ENCODE measurements around the gene SDF2L1. TPM values are rescaled to one million over a fixed set of nuclear protein-coding genes. Genes with fewer than 3 reads are reported as not detected.
"Not testable (repeated sequence)": the region's sequence is repeated elsewhere in the genome, so short reads cannot be mapped to it uniquely, and the experiment has no call there.

SDF2L1 gene
- polyA plus RNA-seq, 6 donors from 2014 or later: 36.9 to 69.4 (median 39.1) TPM

- peaks cover 0 to 4% of the 10 kb centered on the region in 2 donors for H3K36me3 Mint-ChIP-seq
- no peak for DNase-seq
Measured at GRCh38 chr22:21666786-21667185, 24.7 kb downstream of the SDF2L1 start.

GRCh38 chr22:21669026-21669425, 26.9 kb downstream of the SDF2L1 start:
- no peak for DNase-seq
- Mint-ChIP-seq H3K36me3 (peaks cover 4 to 8% of the 10 kb centered on the region in 2 donors), H3K27me3 (no peaks in the 10 kb centered on the region), H3K4me1 (peaks cover 17 to 46% (median 38%) of the 10 kb centered on the region in 3 donors), H3K9me3 (no peaks in the 10 kb centered on the region), H3K27ac (no peak overlapping the region), H3K4me3 (peak overlapping the region in 5 of 8 donors; percentile 23 to 75 (median 61))
- no peak for ATAC-seq (ENCODE audit: low read depth in 2 of 2)

More at GRCh38 chr22:21666786-21667185, 24.7 kb downstream of the SDF2L1 start:
- H3K27ac Mint-ChIP-seq: peak overlapping the region; percentile 22 to 99 (median 74)
- H3K9me3 Mint-ChIP-seq: no peaks in the 10 kb centered on the region
- no peak for ATAC-seq (ENCODE audit: low read depth in 2 of 2)
- H3K27me3 Mint-ChIP-seq: no peaks in the 10 kb centered on the region
- H3K4me1 Mint-ChIP-seq: peaks cover 21 to 38% (median 34%) of the 10 kb centered on the region in 3 donors
- H3K4me3 Mint-ChIP-seq: peak overlapping the region; percentile 95 to 100 (median 99)

- peak overlapping the region in 1 of 6 donors; percentile 28 for H3K27ac Mint-ChIP-seq
Measured at GRCh38 chr22:21672107-21672629, 30.1 kb downstream of the SDF2L1 start.

GRCh38 chr22:21673534-21674321, 31.6 kb downstream of the SDF2L1 start:
- ATAC-seq (ENCODE audit: low read depth in 2 of 2) (no peak), DNase-seq (no peak)
- Mint-ChIP-seq H3K9me3 (no peaks in the 10 kb centered on the region), H3K4me3 (peak overlapping the region in 1 of 8 donors; percentile 27), H3K4me1 (peaks cover 4 to 27% (median 7%) of the 10 kb centered on the region in 3 donors), H3K36me3 (peaks cover 4 to 18% of the 10 kb centered on the region in 2 donors), H3K27me3 (no peaks in the 10 kb centered on the region), H3K27ac (peak overlapping the region in 3 of 6 donors; percentile 36 to 90 (median 61))

More at GRCh38 chr22:21672107-21672629, 30.1 kb downstream of the SDF2L1 start:
- Mint-ChIP-seq H3K36me3 (peaks cover 4 to 18% of the 10 kb centered on the region in 2 donors), H3K27me3 (no peaks in the 10 kb centered on the region), H3K4me1 (peaks cover 8 to 33% (median 17%) of the 10 kb centered on the region in 3 donors), H3K9me3 (no peaks in the 10 kb centered on the region), H3K4me3 (peak overlapping the region in 1 of 8 donors; percentile 30)
- no peak for DNase-seq
- no peak for ATAC-seq (ENCODE audit: low read depth in 2 of 2)

GRCh38 chr22:21674638-21675245, 32.6 kb downstream of the SDF2L1 start:
- Mint-ChIP-seq H3K9me3 (no peaks in the 10 kb centered on the region), H3K4me1 (peaks cover 2 to 20% (median 2%) of the 10 kb centered on the region in 3 donors), H3K4me3 (no peak overlapping the region), H3K27me3 (no peaks in the 10 kb centered on the region), H3K27ac (peak overlapping the region in 2 of 6 donors; percentile 33 to 36), H3K36me3 (peaks cover 4 to 18% of the 10 kb centered on the region in 2 donors)
- ATAC-seq (ENCODE audit: low read depth in 2 of 2) (no peak), DNase-seq (no peak)

GRCh38 chr22:21677606-21678443, 35.7 kb downstream of the SDF2L1 start:
- no peaks in the 10 kb centered on the region for H3K9me3 Mint-ChIP-seq
- no peak for DNase-seq
- H3K36me3 Mint-ChIP-seq: peaks cover 0 to 13% of the 10 kb centered on the region in 2 donors
- H3K4me1 Mint-ChIP-seq: peaks cover 0 to 20% (median 0%) of the 10 kb centered on the region in 3 donors
- no peak for ATAC-seq (ENCODE audit: low read depth in 2 of 2)
- H3K27me3 Mint-ChIP-seq: no peaks in the 10 kb centered on the region
- H3K27ac Mint-ChIP-seq: peak overlapping the region in 1 of 6 donors; percentile 87
- H3K4me3 Mint-ChIP-seq: no peak overlapping the region

- not testable (repeated sequence) for H3K9me3 Mint-ChIP-seq; ATAC-seq (ENCODE audit: low read depth in 2 of 2); DNase-seq; H3K4me3 Mint-ChIP-seq; H3K27me3 Mint-ChIP-seq; H3K27ac Mint-ChIP-seq
- H3K4me1 Mint-ChIP-seq: peaks cover 0 to 10% (median 0%) of the 10 kb centered on the region in 3 donors
- H3K36me3 Mint-ChIP-seq: peaks cover 0 to 17% of the 10 kb centered on the region in 2 donors
Measured at GRCh38 chr22:21678842-21679241, 36.7 kb downstream of the SDF2L1 start.

DNA sequence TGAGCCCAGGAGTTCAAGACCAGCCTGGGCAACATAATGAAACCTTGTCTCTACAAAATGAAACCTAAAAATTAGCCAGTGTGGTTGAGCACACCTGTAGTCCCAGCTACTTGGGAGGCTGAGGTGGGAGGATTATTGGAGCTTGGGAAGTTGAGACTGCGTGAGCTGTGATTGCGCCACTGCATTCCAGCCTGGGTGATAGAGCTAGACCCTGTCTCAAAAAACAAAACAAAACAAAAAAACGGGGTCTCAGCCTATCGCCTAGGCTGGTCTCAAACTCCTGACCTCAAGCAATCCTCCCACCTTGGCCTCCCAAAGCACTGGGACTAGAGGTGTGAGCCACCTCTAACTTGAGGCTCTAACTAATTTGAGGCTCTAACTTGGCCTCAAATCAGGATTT, 37.3 kb downstream of the SDF2L1 start:
- DNase-seq (no peak), ATAC-seq (ENCODE audit: low read depth in 2 of 2) (no peak)
- Mint-ChIP-seq H3K36me3 (peaks cover 0 to 17% of the 10 kb centered on the region in 2 donors), H3K4me3 (no peak overlapping the region), H3K9me3 (no peaks in the 10 kb centered on the region), H3K27me3 (no peaks in the 10 kb centered on the region), H3K27ac (no peak overlapping the region), H3K4me1 (peaks cover 0 to 10% (median 0%) of the 10 kb centered on the region in 3 donors)

DNA sequence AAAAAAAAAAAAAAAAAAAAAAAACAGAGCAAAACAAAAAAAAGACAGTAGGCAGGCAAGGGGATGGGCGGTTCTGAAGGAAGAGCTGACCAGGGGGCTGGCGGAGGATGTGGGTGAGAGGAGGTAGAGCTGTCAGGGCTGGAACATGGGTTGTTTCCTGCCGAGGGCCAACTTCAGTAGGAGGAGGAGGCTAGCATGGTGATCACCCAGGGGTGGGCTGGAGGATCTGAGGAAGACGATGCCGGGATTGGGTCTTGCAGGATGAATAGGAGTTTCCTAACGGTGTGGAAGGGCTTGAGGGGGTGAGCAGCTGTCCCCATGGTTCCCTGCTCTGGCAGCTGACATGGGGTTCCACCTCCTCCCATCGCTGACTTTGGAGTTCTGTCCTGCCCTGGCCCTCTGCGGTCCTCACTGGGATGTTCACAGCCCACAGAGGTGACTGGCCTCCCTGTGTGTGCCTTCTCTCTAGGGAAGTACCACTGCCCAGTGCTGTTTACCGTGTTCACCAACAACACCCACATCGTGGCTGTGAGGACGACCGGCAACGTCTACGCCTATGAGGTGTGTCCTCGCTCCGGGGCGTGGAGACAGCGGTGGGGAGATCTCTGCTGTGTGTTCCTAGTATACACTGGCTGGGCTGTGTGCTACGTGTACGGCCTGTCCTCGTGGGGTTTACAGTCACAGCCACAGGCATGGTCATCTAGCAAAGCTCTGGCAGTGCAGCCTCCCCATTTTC, 38.9 kb downstream of the SDF2L1 start:
- Mint-ChIP-seq H3K4me1 (peaks cover 0 to 10% (median 0%) of the 10 kb centered on the region in 3 donors), H3K9me3 (no peaks in the 10 kb centered on the region), H3K4me3 (peak overlapping the region in 1 of 8 donors; percentile 25), H3K36me3 (peaks cover 0 to 18% of the 10 kb centered on the region in 2 donors), H3K27ac (peak overlapping the region in 1 of 6 donors; percentile 86), H3K27me3 (no peaks in the 10 kb centered on the region)
- ATAC-seq (ENCODE audit: low read depth in 2 of 2) (no peak), DNase-seq (no peak)

DNA sequence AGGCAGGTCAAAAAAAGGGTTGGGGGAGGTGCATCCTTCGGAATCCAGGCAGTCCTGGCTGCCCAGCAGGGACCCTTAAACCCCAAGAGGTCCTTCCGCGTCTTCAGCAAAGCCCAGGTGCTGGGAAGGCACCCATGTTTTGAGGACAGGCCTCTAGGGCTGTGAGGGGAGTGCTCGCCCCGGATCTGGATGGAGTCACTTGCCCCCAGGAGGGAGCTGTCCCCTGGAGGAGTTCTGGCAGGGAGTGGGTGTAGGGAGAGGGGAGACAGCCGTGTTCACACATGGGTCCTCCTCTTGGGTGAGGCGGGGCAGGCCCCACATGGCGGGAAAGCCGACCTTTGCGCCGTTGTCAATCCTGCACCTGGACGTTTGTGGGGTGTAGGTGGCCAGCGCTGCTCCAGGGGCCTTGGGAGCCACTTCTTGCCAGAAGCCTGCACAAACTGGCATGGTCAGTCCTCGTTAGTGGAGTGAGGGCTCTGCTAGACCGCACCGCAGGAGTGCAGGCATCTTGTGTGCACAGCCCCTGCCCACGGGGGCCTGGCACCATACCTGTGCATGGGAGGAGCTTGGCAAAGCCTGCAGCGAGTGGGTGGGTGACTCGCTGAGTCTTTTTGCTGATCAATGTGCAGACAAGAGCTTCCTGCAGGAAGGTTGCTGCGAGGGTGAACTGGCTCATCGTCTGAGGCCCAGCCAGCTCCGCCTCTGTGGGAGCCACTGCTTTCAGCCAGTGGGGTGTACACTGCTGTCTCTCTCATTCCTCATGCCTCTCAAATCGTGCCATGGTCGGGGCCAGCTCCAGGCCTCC, 39.7 kb downstream of the SDF2L1 start:
- peaks cover 0 to 10% (median 0%) of the 10 kb centered on the region in 3 donors for H3K4me1 Mint-ChIP-seq
- peak overlapping the region in 1 of 6 donors; percentile 63 for H3K27ac Mint-ChIP-seq
- DNase-seq (no peak), ATAC-seq (ENCODE audit: low read depth in 2 of 2) (no peak)
- H3K27me3 Mint-ChIP-seq: no peaks in the 10 kb centered on the region
- no peaks in the 10 kb centered on the region for H3K9me3 Mint-ChIP-seq
- H3K36me3 Mint-ChIP-seq: peaks cover 0 to 14% of the 10 kb centered on the region in 2 donors
- no peak overlapping the region for H3K4me3 Mint-ChIP-seq

GRCh38 chr22:21682385-21683175, 40.5 kb downstream of the SDF2L1 start:
- Mint-ChIP-seq H3K27me3 (no peaks in the 10 kb centered on the region), H3K4me3 (no peak overlapping the region), H3K36me3 (peaks cover 0 to 14% of the 10 kb centered on the region in 2 donors), H3K9me3 (no peaks in the 10 kb centered on the region), H3K27ac (peak overlapping the region in 1 of 6 donors; percentile 38), H3K4me1 (peaks cover 0 to 10% (median 0%) of the 10 kb centered on the region in 3 donors)
- no peak for DNase-seq
- ATAC-seq (ENCODE audit: low read depth in 2 of 2): no peak

Measured in naive B cell (primary cell).